ENCODE data around the gene RNF208. TPM values are rescaled to one million over a fixed set of nuclear protein-coding genes. Genes with fewer than 3 reads are reported as not detected.

The RNF208 gene
- total RNA-seq, 4 donors from 2014 or later, result 0.88 to 2.4 (median 1.9) TPM; not detected in 1

- no peak for TF ChIP-seq CTCF (IDR thresholded peaks at IDR 0.05; ENCODE audit: low read depth)
Observed at GRCh38 chr9:137172901-137173795, 48.9 kb downstream of the RNF208 start.

- no peak for TF ChIP-seq CTCF (IDR thresholded peaks at IDR 0.05; ENCODE audit: low read depth)
Observed at GRCh38 chr9:137171149-137171900, 50.7 kb downstream of the RNF208 start.

GRCh38 chr9:137170486-137171148, 51.4 kb downstream of the RNF208 start:
- no peak for TF ChIP-seq CTCF (IDR thresholded peaks at IDR 0.05; ENCODE audit: low read depth)

Other genes with a start within 250 kb of the RNF208 start
- gene PTGDS, start 244.7 kb downstream of the RNF208 start, total RNA-seq, result 10 to 100 TPM; 15.5 to 57.3 (median 26.8) TPM
- not detected for gene LCNL1, start 239.2 kb downstream of the RNF208 start, total RNA-seq
- gene PAXX, start 229.8 kb downstream of the RNF208 start, total RNA-seq, result 10 to 100 TPM in 3 of 4 donors, 1 to 10 TPM in 1; 5.1 to 30.6 (median 26.9) TPM
- 1 to 10 TPM in 2 of 4 donors, not detected in 2; 1.8 to 2.2 TPM for gene CLIC3, start 225.7 kb downstream of the RNF208 start, total RNA-seq
- gene ABCA2, start 194.0 kb downstream of the RNF208 start, total RNA-seq, result 10 to 100 TPM; 13.5 to 58.6 (median 19.3) TPM
- gene FUT7, start 190.2 kb downstream of the RNF208 start, total RNA-seq, result under 1 TPM in 2 of 4 donors, not detected in 2; 0.22 to 0.34 TPM
- gene NPDC1, start 176.1 kb downstream of the RNF208 start, total RNA-seq, result 10 to 100 TPM; 17.5 to 61.6 (median 29.8) TPM
- not detected for gene ENTPD2, start 168.2 kb downstream of the RNF208 start, total RNA-seq
- gene SAPCD2, start 151.7 kb downstream of the RNF208 start, total RNA-seq, result under 1 TPM in 3 of 4 donors, not detected in 1; 0.19 to 0.66 (median 0.51) TPM
- 10 to 100 TPM in 3 of 4 donors, 1 to 10 TPM in 1; 6.7 to 14.8 (median 11.2) TPM for gene UAP1L1, start 144.7 kb downstream of the RNF208 start, total RNA-seq
- gene MAN1B1, start 135.3 kb downstream of the RNF208 start, total RNA-seq, result 10 to 100 TPM; 19.1 to 61.9 (median 47.8) TPM
- gene DPP7, start 107.5 kb downstream of the RNF208 start, total RNA-seq, result 100 to 1,000 TPM in 3 of 4 donors, 10 to 100 TPM in 1; 57.4 to 135 (median 117) TPM
- gene GRIN1, start 83.1 kb downstream of the RNF208 start, total RNA-seq, result not detected
- not detected for gene LRRC26, start 52.2 kb downstream of the RNF208 start, total RNA-seq
- not detected for gene TMEM210, start 50.2 kb downstream of the RNF208 start, total RNA-seq
- 10 to 100 TPM; 11.6 to 53.1 (median 22.6) TPM for gene ANAPC2, start 33.7 kb downstream of the RNF208 start, total RNA-seq
- 10 to 100 TPM; 26.7 to 69.3 (median 55.8) TPM for gene SSNA1, start 33.6 kb downstream of the RNF208 start, total RNA-seq
- 10 to 100 TPM in 1 of 4 donors, 1 to 10 TPM in 3; 1.8 to 10.5 (median 4.9) TPM for gene TPRN, start 21.5 kb downstream of the RNF208 start, total RNA-seq
- 10 to 100 TPM; 19.9 to 29.7 (median 22.7) TPM for gene TMEM203, start 16.6 kb downstream of the RNF208 start, total RNA-seq
- gene NDOR1, start 16.5 kb downstream of the RNF208 start, total RNA-seq, result 1 to 10 TPM; 2.6 to 6.2 (median 3.7) TPM
- gene CYSRT1, start 2.9 kb upstream of the RNF208 start, total RNA-seq, result under 1 TPM in 1 of 4 donors, not detected in 3; 0.34 TPM
- gene RNF224, start 5.3 kb upstream of the RNF208 start, total RNA-seq, result not detected
- gene SLC34A3, start 8.7 kb upstream of the RNF208 start, total RNA-seq, result not detected
- 100 to 1,000 TPM in 2 of 4 donors, 10 to 100 TPM in 2; 92.0 to 213 (median 150) TPM for gene TUBB4B, start 19.0 kb upstream of the RNF208 start, total RNA-seq
- gene STPG3, start 29.0 kb upstream of the RNF208 start, total RNA-seq, result not detected
- 10 to 100 TPM; 19.4 to 37.0 (median 30.8) TPM for gene NELFB, start 33.1 kb upstream of the RNF208 start, total RNA-seq
- 1 to 10 TPM; 3.3 to 9.0 (median 6.6) TPM for gene TOR4A, start 55.5 kb upstream of the RNF208 start, total RNA-seq
- gene NRARP, start 80.0 kb upstream of the RNF208 start, total RNA-seq, result 10 to 100 TPM in 1 of 4 donors, 1 to 10 TPM in 2, under 1 TPM in 1; 0.51 to 11.5 (median 2.9) TPM
- 10 to 100 TPM in 2 of 4 donors, 1 to 10 TPM in 2; 7.5 to 44.6 (median 10.5) TPM for gene EXD3, start 200.9 kb upstream of the RNF208 start, total RNA-seq
- gene NOXA1, start 201.2 kb upstream of the RNF208 start, total RNA-seq, result 1 to 10 TPM; 1.4 to 5.3 (median 2.4) TPM
- not detected for gene ENTPD8, start 219.1 kb upstream of the RNF208 start, total RNA-seq
- gene NSMF, start 237.1 kb upstream of the RNF208 start, total RNA-seq, result 10 to 100 TPM; 17.7 to 37.5 (median 25.2) TPM